OCI-LY1 (cell line): Measurements from ENCODE around the gene COL6A3.

Experiments
- H2AFZ ChIP-seq: fragments of 200-600 bp; sonication (generic), shearing (Covaris generic); 2 replicates; pipeline ENCODE4 v1.6.0; 2014; ENCODE audit warnings: antibody characterized with exemption, mild to moderate bottlenecking, low read length
- H3F3A ChIP-seq: fragments of 200-600 bp; sonication (generic), shearing (Covaris generic); 2 replicates; pipeline ENCODE4 v1.6.0; 2014; ENCODE audit warnings: mild to moderate bottlenecking, antibody characterized with exemption, low read length, moderate library complexity; ENCODE audit not compliant: insufficient read depth
- H3K27ac ChIP-seq: fragments of 200-600 bp; sonication (generic); 2 replicates; pipeline ENCODE4 v1.5.1; 2014; ENCODE audit warnings: low read length, mixed run types, mild to moderate bottlenecking, low read depth; ENCODE audit not compliant: poor library complexity, severe bottlenecking
- H3K27me3 ChIP-seq: fragments of 200-600 bp; sonication (generic); 2 replicates; pipeline ENCODE4 v1.6.0; 2014; ENCODE audit warnings: antibody characterized with exemption, mild to moderate bottlenecking, low read length, moderate library complexity; ENCODE audit not compliant: insufficient read depth
- H3K36me3 ChIP-seq: fragments of 200-600 bp; sonication (generic); 2 replicates; pipeline ENCODE4 v1.6.1; 2014; ENCODE audit warnings: mild to moderate bottlenecking, antibody characterized with exemption, low read length, moderate library complexity, mixed read lengths; ENCODE audit not compliant: insufficient read depth
- H3K4me1 ChIP-seq: fragments of 200-600 bp; sonication (generic); 2 replicates; pipeline ENCODE4 v1.5.1; 2014; ENCODE audit warnings: mild to moderate bottlenecking, low read length, moderate library complexity; ENCODE audit not compliant: insufficient read depth, severe bottlenecking
- H3K4me2 ChIP-seq: fragments of 200-600 bp; sonication (generic), shearing (Covaris generic); 2 replicates; pipeline ENCODE4 v1.6.1; 2014; ENCODE audit warnings: low read length
- H3K4me3 ChIP-seq: fragments of 200-600 bp; sonication (generic); 2 replicates; pipeline ENCODE4 v1.5.1; 2014; ENCODE audit warnings: low read length, low read depth, mild to moderate bottlenecking, mixed read lengths; ENCODE audit not compliant: poor library complexity, severe bottlenecking
- H3K79me2 ChIP-seq: fragments of 200-600 bp; shearing (Covaris generic); 2 replicates; pipeline ENCODE4 v1.6.1; 2016; ENCODE audit warnings: mixed run types, low read length, mixed read lengths; ENCODE audit not compliant: insufficient read depth
- H3K9ac ChIP-seq: fragments of 200-600 bp; sonication (generic), shearing (Covaris generic); 2 replicates; pipeline ENCODE4 v1.6.1; 2014; ENCODE audit warnings: mild to moderate bottlenecking, low read length, mixed read lengths
- H3K9me2 ChIP-seq: fragments of 200-600 bp; sonication (generic), shearing (Covaris generic); 2 replicates; pipeline ENCODE4 v1.6.1; 2014; ENCODE audit warnings: low read depth, mild to moderate bottlenecking, low read length, mixed read lengths
- H3K9me3 ChIP-seq: fragments of 200-600 bp; shearing (Covaris generic); 2 replicates; pipeline ENCODE4 v1.6.1; 2014; ENCODE audit warnings: low read length, mixed read lengths
- H4K20me1 ChIP-seq: fragments of 200-600 bp; sonication (generic), shearing (Covaris generic); 2 replicates; pipeline ENCODE4 v1.6.0; 2016; ENCODE audit warnings: mild to moderate bottlenecking, low read length; ENCODE audit not compliant: insufficient read depth
- EZH2 ChIP-seq: fragments of 200-600 bp; sonication (generic), shearing (Covaris generic); IDR thresholded peaks from 2 replicates; pipeline ENCODE4 v1.8.0; 2017; ENCODE audit warnings: borderline replicate concordance, mixed run types, mild to moderate bottlenecking, antibody characterized with exemption, low read length, moderate library complexity, mixed read lengths
- TF ChIP-seq, protein P1 (sequence below): fragments of 200-600 bp; sonication (generic), shearing (Covaris generic); IDR thresholded peaks from 2 replicates; pipeline ENCODE4 v1.5.1; 2017; ENCODE audit warnings: mild to moderate bottlenecking, antibody characterized with exemption, low read length, moderate library complexity, mixed read lengths

Gene COL6A3

DNA sequence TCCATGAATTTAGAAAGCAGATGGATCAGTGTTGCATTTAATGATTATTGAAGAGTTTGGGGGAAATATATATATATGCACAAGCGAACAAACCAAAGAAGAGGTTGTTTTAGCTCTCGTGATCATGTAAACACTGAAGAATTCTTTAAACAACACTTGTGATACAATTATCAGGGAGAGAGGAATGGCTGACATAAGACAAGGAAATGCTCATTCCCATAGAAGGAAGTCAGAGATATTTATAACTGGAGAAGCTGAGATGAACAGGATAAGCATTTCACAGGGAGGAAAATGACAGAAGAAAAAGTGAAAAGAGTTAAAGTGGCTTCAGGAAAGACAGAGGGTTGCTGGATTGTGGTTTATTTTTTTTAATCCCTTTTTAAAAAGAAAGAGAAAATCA is 10.6 kb upstream of the COL6A3 start:
- Histone ChIP-seq H3K36me3 (no peaks in the 10 kb centered on the region), H3K4me3 (no peak overlapping the region), H3K27me3 (0 out of 2 replicates have a peak, but pooled peaks cover 8% of the 10 kb centered on the region), H3K9me3 (no peaks in the 10 kb centered on the region), H3K79me2 (no peaks in the 10 kb centered on the region), H3K9me2 (no peaks in the 10 kb centered on the region), H3K4me2 (no peak overlapping the region), H4K20me1 (no peaks in the 10 kb centered on the region), H3K27ac (no peak overlapping the region), H3K4me1 (no peaks in the 10 kb centered on the region), H3K9ac (no peak overlapping the region), H3F3A (no peaks in the 10 kb centered on the region), H2AFZ (no peak overlapping the region)
- TF ChIP-seq, protein P1, sequence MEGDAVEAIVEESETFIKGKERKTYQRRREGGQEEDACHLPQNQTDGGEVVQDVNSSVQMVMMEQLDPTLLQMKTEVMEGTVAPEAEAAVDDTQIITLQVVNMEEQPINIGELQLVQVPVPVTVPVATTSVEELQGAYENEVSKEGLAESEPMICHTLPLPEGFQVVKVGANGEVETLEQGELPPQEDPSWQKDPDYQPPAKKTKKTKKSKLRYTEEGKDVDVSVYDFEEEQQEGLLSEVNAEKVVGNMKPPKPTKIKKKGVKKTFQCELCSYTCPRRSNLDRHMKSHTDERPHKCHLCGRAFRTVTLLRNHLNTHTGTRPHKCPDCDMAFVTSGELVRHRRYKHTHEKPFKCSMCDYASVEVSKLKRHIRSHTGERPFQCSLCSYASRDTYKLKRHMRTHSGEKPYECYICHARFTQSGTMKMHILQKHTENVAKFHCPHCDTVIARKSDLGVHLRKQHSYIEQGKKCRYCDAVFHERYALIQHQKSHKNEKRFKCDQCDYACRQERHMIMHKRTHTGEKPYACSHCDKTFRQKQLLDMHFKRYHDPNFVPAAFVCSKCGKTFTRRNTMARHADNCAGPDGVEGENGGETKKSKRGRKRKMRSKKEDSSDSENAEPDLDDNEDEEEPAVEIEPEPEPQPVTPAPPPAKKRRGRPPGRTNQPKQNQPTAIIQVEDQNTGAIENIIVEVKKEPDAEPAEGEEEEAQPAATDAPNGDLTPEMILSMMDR, result no peak
- no peak for TF ChIP-seq EZH2

DNA sequence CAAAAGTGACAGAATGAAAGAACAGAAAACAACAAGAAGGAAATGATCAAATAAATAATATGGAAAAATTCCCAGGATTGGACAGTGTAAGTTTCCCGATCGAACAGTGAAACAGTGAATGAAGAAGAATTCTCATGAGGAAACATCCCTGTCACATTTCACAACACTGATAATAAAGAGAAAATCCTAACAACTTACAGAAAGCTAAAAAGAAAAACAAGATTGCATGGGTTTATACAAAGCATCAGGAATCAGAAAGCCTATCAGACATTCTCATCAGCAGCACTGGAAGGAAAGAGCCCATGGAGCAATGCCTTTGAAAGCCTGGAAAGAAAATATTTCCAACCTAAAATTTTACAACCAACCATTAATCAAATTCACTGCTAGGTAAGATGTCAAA is 9.9 kb upstream of the COL6A3 start:
- TF ChIP-seq, protein P1, result no peak
- TF ChIP-seq EZH2, result no peak

DNA sequence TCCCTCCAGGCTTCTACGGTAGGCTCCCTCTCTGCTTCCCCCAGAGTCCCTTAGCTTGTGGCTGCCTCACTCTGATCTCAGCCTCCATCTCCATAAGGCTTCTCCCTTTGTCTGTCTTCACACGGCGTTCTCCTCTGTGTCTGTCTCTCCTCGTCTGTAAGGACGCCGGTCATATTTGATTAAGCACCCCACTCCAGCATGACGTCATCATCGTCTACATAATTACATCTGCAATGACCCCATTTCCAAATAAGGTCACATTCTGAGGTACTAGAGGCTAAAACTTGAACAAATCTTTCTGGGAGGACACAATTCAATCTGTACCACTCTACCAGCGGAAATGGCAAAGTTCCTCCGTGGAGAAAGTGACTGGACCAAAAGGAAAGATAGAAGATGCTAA is 8.3 kb upstream of the COL6A3 start:
- Histone ChIP-seq H3K27ac (no peak overlapping the region), H3F3A (no peaks in the 10 kb centered on the region), H3K9me3 (no peaks in the 10 kb centered on the region), H3K9me2 (no peaks in the 10 kb centered on the region), H3K36me3 (no peaks in the 10 kb centered on the region), H3K4me1 (no peaks in the 10 kb centered on the region), H3K9ac (no peak overlapping the region), H3K4me2 (no peak overlapping the region), H4K20me1 (no peaks in the 10 kb centered on the region), H3K4me3 (no peak overlapping the region), H3K79me2 (no peaks in the 10 kb centered on the region), H2AFZ (no peak overlapping the region), H3K27me3 (0 out of 2 replicates have a peak, but pooled peaks cover 12% of the 10 kb centered on the region)
- no peak for TF ChIP-seq EZH2
- TF ChIP-seq, protein P1, result no peak

More for the DNA sequence above, 9.9 kb upstream of the COL6A3 start:
- no peaks in the 10 kb centered on the region for H3K4me1 ChIP-seq
- H3K4me2 ChIP-seq, result no peak overlapping the region
- no peaks in the 10 kb centered on the region for H3K9me3 ChIP-seq
- no peaks in the 10 kb centered on the region for H3F3A ChIP-seq
- no peak overlapping the region for H3K9ac ChIP-seq
- H3K27ac ChIP-seq, result no peak overlapping the region
- no peaks in the 10 kb centered on the region for H3K9me2 ChIP-seq
- H2AFZ ChIP-seq, result no peak overlapping the region
- 0 out of 2 replicates have a peak, but pooled peaks cover 12% of the 10 kb centered on the region for H3K27me3 ChIP-seq
- H3K36me3 ChIP-seq, result no peaks in the 10 kb centered on the region
- no peaks in the 10 kb centered on the region for H3K79me2 ChIP-seq
- no peak overlapping the region for H3K4me3 ChIP-seq
- no peaks in the 10 kb centered on the region for H4K20me1 ChIP-seq
